ENCODE data around the gene TMIGD2.
A peak's percentile ranks its signal among the peaks of the same experiment; 100 is the strongest.
"Not testable (repeated sequence)": the region's sequence is repeated elsewhere in the genome, so short reads cannot be mapped to it uniquely, and the experiment has no call there.

TMIGD2 gene

DNA sequence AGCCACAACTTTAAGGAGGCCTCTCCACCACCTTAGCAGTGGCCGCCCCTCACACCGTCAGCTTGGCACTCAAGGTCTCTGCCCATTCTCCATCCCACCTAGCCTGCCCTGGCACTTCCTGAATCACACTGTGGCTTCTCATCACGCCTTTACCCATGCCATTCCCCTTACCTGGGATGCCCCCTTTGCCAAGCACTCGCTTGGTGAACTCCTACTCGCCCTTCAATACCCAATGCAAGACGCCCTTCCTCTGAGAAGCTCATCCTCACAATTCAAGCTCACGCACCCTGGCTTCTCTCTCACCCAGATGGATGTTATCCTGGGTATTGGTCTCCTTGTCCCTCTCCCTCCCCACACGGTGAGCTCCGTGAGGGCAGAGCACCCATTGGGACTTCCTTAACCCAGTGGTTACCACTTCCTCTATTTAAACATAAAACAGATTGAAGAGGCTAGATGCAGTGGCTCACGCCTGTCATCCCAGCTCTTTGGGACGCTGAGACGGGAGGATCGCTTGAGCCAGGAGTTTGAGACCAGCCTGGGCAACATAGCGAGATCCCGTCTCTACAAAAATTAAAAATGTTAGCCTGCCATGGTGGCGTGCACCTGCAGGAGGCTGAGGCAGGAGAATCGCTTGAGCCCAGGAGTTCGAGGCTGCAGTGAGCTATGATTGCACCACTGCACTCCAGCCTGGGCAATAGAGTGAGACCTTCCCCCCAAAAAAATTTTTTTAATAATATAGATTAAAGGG, 35.8 kb downstream of the TMIGD2 start:
- no peak for DNase-seq

- DNase-seq: no peak
Observed at GRCh38 chr19:4264812-4265211, 37.4 kb downstream of the TMIGD2 start.

GRCh38 chr19:4260613-4261191, 41.5 kb downstream of the TMIGD2 start:
- no peak for DNase-seq

DNA sequence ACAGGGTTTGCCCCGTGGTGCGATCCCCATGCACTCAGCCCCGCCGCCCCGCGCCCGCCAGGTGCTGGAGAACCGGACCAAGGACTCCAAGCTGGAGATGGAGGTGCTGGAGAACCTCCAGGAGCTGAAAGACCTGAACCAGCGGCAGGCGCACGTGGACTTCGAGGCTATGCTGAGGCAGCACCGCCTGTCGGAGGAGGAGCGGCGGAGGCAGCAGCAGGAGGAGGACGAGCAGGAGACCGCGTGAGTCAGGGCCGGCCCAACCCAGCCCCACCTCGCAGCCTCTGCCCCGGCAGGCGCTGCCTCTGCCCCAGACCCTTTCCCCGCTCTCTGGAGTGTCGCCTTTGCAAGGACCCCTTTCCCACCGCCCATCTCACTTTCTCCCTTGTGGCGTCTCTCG, 44.0 kb downstream of the TMIGD2 start:
- no peak for DNase-seq

DNA sequence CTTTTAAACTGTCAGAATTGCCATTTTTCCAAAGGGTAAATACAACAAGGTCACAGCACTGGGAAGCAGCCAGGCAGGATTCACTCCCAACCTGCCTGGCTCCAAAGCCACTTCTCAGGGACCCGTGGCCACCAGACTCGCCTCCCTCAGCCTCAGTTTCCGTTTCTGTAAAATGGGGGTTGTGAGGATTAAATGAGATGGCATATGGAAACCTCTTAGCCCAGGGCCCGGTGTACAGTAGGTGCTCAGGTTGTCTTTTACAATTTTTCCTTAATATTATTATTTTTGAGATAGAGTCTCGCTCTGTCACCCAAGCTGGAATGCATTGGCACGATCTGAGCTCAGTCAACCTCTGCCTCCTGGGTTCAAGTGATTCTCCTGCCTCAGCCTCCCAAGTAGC, 45.2 kb downstream of the TMIGD2 start:
- DNase-seq: no peak

DNA sequence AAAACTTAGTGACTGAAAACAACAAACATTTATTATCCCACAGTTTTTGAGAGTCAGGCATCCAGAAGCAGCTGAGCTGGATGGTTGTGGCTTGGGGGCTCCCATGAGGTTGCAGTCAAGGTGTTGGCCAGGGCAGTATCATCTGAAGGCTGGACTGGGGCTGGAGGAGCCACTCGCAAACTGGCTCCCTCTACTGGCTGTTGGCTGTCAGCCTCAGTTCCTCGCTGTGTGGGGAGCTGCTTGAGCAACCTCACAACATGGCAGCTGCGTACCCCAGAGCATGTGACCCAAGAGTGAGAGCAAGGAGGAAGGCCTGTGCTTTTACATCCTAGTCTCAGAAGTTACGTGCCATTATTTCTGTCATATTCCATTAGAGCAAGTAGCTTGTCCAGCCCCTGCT, 45.6 kb downstream of the TMIGD2 start:
- DNase-seq: no peak

DNA sequence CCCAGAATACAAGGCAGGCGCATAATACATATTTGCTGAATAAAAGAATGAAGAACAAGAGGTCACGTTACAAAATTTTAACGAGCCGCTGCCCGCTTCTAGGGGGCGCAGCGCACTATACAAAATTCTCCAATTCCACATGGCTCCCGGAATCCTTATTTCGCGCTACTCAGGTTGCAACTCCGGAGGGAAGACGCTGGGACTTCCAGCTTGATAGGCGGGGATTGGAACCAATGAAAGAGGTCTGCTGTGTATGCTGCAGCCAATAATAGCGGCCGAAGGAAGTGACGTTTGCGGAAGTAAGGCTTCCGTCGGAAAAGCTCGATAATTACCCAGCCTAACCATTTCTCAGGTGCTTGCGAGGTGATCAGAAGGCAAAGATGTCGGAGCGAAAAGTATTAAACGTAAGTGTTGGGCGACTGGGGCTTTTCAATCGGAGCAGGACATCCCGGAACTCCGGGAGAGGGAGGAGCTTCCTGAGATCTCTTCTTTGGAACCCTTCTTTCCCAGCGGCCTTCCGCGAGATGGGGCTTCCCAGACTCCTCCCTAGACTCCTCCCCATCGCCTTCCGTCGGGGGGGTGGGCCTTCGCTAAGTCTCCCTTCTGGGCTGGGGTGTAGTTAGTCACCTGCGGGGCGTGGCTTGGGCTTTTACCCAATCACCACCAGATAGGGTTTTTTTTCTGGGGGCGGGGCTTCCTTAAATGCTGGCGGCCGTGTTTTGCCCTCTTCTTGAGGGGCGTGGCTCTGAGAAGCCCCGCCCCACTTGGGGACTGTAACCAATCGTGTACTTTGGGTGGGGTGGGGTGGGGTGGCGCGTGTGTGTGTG, 55.2 kb downstream of the TMIGD2 start, which contains the start of gene YJU2:
YJU2 (plus strand) TSS at position 314 of the 827 bp plus-strand sequence; CDS start at position 381, 67 bp downstream.
- DNase-seq: peak; percentile 99

DNA sequence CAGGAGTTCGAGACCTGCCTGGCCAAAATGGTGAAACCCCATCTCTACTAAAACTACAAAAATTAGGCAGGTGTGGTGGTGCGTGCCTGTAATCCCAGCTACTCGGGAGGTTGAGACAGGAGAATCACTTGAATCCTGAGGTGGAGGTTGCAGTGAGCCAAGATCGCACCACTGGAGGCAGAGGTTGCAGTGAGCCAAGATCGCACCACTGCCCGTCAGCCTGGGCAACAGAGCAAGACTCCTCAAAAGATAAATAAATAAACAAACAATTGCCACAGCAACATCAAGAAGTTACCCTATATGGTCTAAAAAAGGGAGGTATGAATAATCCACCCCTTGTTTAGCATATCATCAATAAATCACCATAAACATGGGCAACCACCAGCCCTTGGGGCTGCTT, 56.3 kb downstream of the TMIGD2 start:
- DNase-seq: not testable (repeated sequence)

Data from activated CD4-positive, alpha-beta T cell treated with anti-CD3 and anti-CD28 coated beads, Interleukin-2, Interleukin-6, amounts not matched to agents 100 ng/mL and 50 ng/mL, durations not matched to agents 16 hours and 8 hours (primary cell).